ENCODE results near the gene GMDS.

Gene GMDS

DNA sequence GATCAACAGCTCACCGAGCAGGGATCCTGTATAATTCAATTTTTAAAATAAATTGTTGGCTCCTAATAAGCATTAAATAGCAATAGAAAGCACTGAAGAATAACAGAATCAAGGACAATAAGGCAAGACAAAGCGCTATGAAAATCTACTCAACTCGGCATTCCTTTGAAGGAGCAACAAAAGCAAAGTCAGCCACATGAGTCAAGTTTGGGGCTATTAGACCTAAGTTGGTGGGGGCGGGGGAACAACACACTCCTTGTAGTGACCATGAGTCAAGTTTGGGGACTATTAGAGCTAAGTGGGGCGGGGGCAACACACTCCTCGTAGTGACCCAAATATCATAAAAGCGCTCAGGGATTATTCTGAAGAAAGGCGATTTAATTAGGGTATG lies 515.7 kb downstream of the GMDS start:
- H4K20me1 ChIP-seq (ENCODE audit: insufficient read depth): no peaks in the 10 kb centered on the region
- no peak overlapping the region for H3K27ac ChIP-seq

DNA sequence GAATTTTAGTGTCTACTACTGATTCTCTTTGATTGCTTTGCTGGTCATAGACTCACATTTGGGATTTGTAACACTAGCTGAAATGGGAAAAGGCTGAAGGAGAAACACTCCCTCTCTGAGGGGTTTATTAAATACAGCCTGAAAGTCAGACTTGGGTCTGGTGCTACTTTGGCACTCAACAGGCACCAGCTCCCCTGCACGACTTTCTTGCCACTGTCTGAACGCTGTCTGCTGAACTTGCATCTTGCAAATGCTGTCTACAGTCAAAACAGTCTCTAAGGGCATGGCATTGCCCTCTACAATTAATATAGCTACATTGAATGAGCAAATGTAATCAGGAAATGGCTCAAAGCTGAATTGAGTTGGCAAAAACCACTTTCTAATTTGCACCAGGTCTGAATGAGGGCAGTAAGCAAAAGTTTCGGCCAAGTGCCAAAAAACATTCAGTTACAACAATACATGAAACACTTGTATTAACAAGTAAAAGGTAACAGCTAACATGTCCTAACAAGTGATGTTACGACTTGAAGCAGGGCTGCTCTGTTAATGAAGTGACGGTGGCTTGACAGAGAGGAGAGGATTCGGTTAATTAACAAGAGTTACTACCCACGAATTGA lies 516.2 kb downstream of the GMDS start:
- no peak overlapping the region for H3K4me2 ChIP-seq
- no peak for TF ChIP-seq CTCF (conservative IDR thresholded peaks at IDR 0.05; ENCODE audit: low read depth, low read length)
- no peaks in the 10 kb centered on the region for H3K27me3 ChIP-seq (ENCODE audit: insufficient read depth, low read depth)
- H3K4me3 ChIP-seq (IDR thresholded peaks at IDR 0.05; ENCODE audit: insufficient read depth, low read depth, low read length): no peak overlapping the region
- no peaks in the 10 kb centered on the region for H3K36me3 ChIP-seq (ENCODE audit: insufficient read depth)
- no peak overlapping the region for H3K27ac ChIP-seq
- no peaks in the 10 kb centered on the region for H3K4me1 ChIP-seq (ENCODE audit: low read depth, poor library complexity, severe bottlenecking)
- no peak overlapping the region for H2AFZ ChIP-seq (ENCODE audit: low read depth)
- no peak overlapping the region for H3K9ac ChIP-seq
- H3K79me2 ChIP-seq (ENCODE audit: insufficient read depth, low read depth): no peaks in the 10 kb centered on the region
- no peaks in the 10 kb centered on the region for H4K20me1 ChIP-seq (ENCODE audit: insufficient read depth)

More for the DNA sequence above, 515.7 kb downstream of the GMDS start:
- TF ChIP-seq CTCF (conservative IDR thresholded peaks at IDR 0.05; ENCODE audit: low read depth, low read length): no peak
- H3K4me1 ChIP-seq (ENCODE audit: low read depth, poor library complexity, severe bottlenecking): no peaks in the 10 kb centered on the region
- no peak overlapping the region for H2AFZ ChIP-seq (ENCODE audit: low read depth)
- H3K4me3 ChIP-seq (IDR thresholded peaks at IDR 0.05; ENCODE audit: insufficient read depth, low read depth, low read length): no peak overlapping the region
- H3K36me3 ChIP-seq (ENCODE audit: insufficient read depth): no peaks in the 10 kb centered on the region
- H3K27me3 ChIP-seq (ENCODE audit: insufficient read depth, low read depth): no peaks in the 10 kb centered on the region
- H3K4me2 ChIP-seq: no peak overlapping the region
- no peaks in the 10 kb centered on the region for H3K79me2 ChIP-seq (ENCODE audit: insufficient read depth, low read depth)
- no peak overlapping the region for H3K9ac ChIP-seq

- Histone ChIP-seq H3K27ac (no peak overlapping the region), H4K20me1 (ENCODE audit: insufficient read depth) (no peaks in the 10 kb centered on the region), H3K4me1 (ENCODE audit: low read depth, poor library complexity, severe bottlenecking) (no peaks in the 10 kb centered on the region), H2AFZ (ENCODE audit: low read depth) (no peak overlapping the region), H3K27me3 (ENCODE audit: insufficient read depth, low read depth) (no peaks in the 10 kb centered on the region), H3K4me3 (IDR thresholded peaks at IDR 0.05; ENCODE audit: insufficient read depth, low read depth, low read length) (no peak overlapping the region), H3K9ac (no peak overlapping the region), H3K79me2 (ENCODE audit: insufficient read depth, low read depth) (no peaks in the 10 kb centered on the region), H3K36me3 (ENCODE audit: insufficient read depth) (no peaks in the 10 kb centered on the region), H3K4me2 (no peak overlapping the region)
- no peak for TF ChIP-seq CTCF (conservative IDR thresholded peaks at IDR 0.05; ENCODE audit: low read depth, low read length)
Observed at GRCh38 chr6:1726341-1726768, 519.0 kb downstream of the GMDS start.

GRCh38 chr6:1724616-1725015 lies 520.8 kb downstream of the GMDS start:
- Histone ChIP-seq H3K79me2 (ENCODE audit: insufficient read depth, low read depth) (no peaks in the 10 kb centered on the region), H4K20me1 (ENCODE audit: insufficient read depth) (no peaks in the 10 kb centered on the region), H2AFZ (ENCODE audit: low read depth) (no peak overlapping the region), H3K4me1 (ENCODE audit: low read depth, poor library complexity, severe bottlenecking) (no peaks in the 10 kb centered on the region), H3K4me3 (IDR thresholded peaks at IDR 0.05; ENCODE audit: insufficient read depth, low read depth, low read length) (no peak overlapping the region), H3K27ac (no peak overlapping the region), H3K27me3 (ENCODE audit: insufficient read depth, low read depth) (no peaks in the 10 kb centered on the region), H3K36me3 (ENCODE audit: insufficient read depth) (no peaks in the 10 kb centered on the region), H3K9ac (no peak overlapping the region), H3K4me2 (no peak overlapping the region)
- TF ChIP-seq CTCF (conservative IDR thresholded peaks at IDR 0.05; ENCODE audit: low read depth, low read length): no peak

Measured in KMS-11 (cell line).